Activated CD4-positive, alpha-beta T cell treated with anti-CD3 and anti-CD28 coated beads for 36 hours (primary cell): ENCODE results near the gene WDR17. TPM values are rescaled to one million over a fixed set of nuclear protein-coding genes. Genes with fewer than 3 reads are reported as not detected.

Experiments used
- ATAC-seq: fragments of 200-7000 bp; cut with Tn5 transposase; one replicate; pipeline ENCODE4 v1.10.0; 2021; ENCODE audit warnings: mild to moderate bottlenecking, moderate library complexity
- CTCF ChIA-PET: fragments of 350-600 bp; sonication (Branson Sonifier 250); formaldehyde crosslinking; loops from one replicate; lab custom pipeline; 2021; ENCODE audit warnings: antibody characterized with exemption; lab: Charles Lee
- POLR2A ChIA-PET: fragments of 350-600 bp; sonication (Branson Sonifier 250); formaldehyde crosslinking; loops from one replicate; lab custom pipeline; 2021; ENCODE audit warnings: antibody characterized with exemption, inconsistent platforms; lab: Charles Lee
- DNase-seq: peaks from one replicate; pipeline ENCODE4 v3.0.0-alpha.2; 2020
- H3K27ac Mint-ChIP-seq: one replicate; pipeline ENCODE4 v1.8.0; 2021; ENCODE audit warnings: mixed read lengths
- H3K27me3 Mint-ChIP-seq: one replicate; pipeline ENCODE4 v1.8.0; 2021; ENCODE audit warnings: mixed read lengths
- H3K36me3 Mint-ChIP-seq: one replicate; pipeline ENCODE4 v1.8.0; 2021; ENCODE audit warnings: low read depth, mixed read lengths
- H3K4me1 Mint-ChIP-seq: one replicate; pipeline ENCODE4 v1.8.0; 2021; ENCODE audit warnings: mixed read lengths
- H3K4me3 Mint-ChIP-seq: one replicate; pipeline ENCODE4 v1.8.0; 2021; ENCODE audit warnings: mild to moderate bottlenecking, moderate library complexity, mixed read lengths
- H3K9me3 Mint-ChIP-seq: one replicate; pipeline ENCODE4 v1.8.0; 2021; ENCODE audit warnings: low read depth, mixed read lengths
- intact Hi-C, 2 experiments: fragments of 100-400 bp; cut with DNase I in 1 of 2; cut with micrococcal nuclease in 1 of 2; formaldehyde crosslinking; loops; one replicate each; pipeline versions ENCODE4 v1.14.2 to v1.15.1; 2022 to 2024; cut with DNase I, micrococcal nuclease
- total RNA-seq, 2 experiments: library from RNA; stranded (reverse); gene quantifications; one replicate each; pipeline ENCODE4 v1.2.3, GENCODE V29; 2021

The WDR17 gene
- total RNA-seq, 2 experiments from 2014 or later: 2.2 to 2.5 TPM

DNA sequence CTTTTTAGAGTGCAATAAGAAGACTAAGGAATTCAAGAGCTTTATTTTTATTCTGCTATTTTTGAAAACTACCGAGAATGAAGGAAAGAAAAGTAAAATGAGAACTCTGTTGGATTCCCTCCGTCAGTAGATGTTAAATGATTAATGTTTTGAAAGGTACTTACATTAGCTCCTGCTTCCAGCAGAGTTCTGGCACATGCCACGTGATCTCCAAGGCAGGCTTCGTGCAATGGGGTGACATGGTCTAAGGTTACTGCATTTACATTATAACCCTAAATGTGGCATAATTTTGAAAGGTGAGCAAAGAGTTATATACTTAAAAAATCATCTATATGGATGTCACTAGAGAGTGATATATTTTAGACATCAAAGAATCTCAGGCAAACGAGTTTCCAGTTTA lies 156.5 kb downstream of the WDR17 start:
- DNase-seq (no peak), ATAC-seq (no peak)
- intact Hi-C loops: no loop called here
- H3K4me1 Mint-ChIP-seq: no peaks in the 10 kb centered on the region
- peaks cover 6% of the 10 kb centered on the region for H3K27me3 Mint-ChIP-seq
- no peaks in the 10 kb centered on the region for H3K36me3 Mint-ChIP-seq
- no peaks in the 10 kb centered on the region for H3K9me3 Mint-ChIP-seq
- CTCF ChIA-PET: no interaction called here
- H3K27ac Mint-ChIP-seq: no peak overlapping the region
- POLR2A ChIA-PET: no interaction called here
- no peak overlapping the region for H3K4me3 Mint-ChIP-seq

- Mint-ChIP-seq H3K27me3 (peaks cover 6% of the 10 kb centered on the region), H3K27ac (no peak overlapping the region), H3K4me3 (no peak overlapping the region), H3K9me3 (no peaks in the 10 kb centered on the region), H3K36me3 (no peaks in the 10 kb centered on the region), H3K4me1 (no peaks in the 10 kb centered on the region)
- DNase-seq: no peak
- CTCF ChIA-PET: no interaction called here
- no peak for ATAC-seq
- intact Hi-C loops: no loop called here
- POLR2A ChIA-PET: no interaction called here
These were observed 157.9 kb downstream of the WDR17 start for GRCh38 chr4:176223561-176223960.

DNA sequence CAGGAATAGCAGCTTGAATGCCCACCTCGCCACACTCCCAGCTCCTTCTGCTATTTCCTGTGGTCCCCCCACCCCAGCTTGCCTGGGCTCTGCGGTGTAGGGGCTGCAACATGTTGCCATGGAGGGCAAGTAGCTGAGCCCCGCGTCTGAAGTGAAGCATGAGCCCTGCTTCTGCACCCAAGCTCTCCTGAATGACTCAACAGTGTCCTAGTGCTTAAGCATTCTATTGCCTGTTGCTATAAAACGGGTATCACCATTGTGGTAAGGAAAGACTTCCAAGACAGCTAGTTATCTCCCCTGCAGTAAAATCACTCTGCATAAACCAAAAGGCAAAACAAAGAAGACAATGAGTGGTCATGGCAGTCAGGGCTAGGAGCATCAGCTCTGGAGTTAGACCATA lies 161.1 kb downstream of the WDR17 start:
- no peak for ATAC-seq
- no peak for DNase-seq
- Mint-ChIP-seq H3K4me1 (no peaks in the 10 kb centered on the region), H3K27ac (no peak overlapping the region), H3K36me3 (no peaks in the 10 kb centered on the region), H3K9me3 (no peaks in the 10 kb centered on the region), H3K4me3 (no peak overlapping the region), H3K27me3 (peaks cover 8% of the 10 kb centered on the region)
- CTCF ChIA-PET: interaction anchor here (0.9 kb wide), 1 partner anchor 11 kb away, joined by 4 read pairs; no protein-coding TSS in a partner anchor
- intact Hi-C loops: no loop called here
- POLR2A ChIA-PET: no interaction called here

- no peak for ATAC-seq
- Mint-ChIP-seq H3K27ac (no peak overlapping the region), H3K36me3 (no peaks in the 10 kb centered on the region), H3K27me3 (peaks cover 12% of the 10 kb centered on the region), H3K4me1 (no peaks in the 10 kb centered on the region), H3K4me3 (no peak overlapping the region), H3K9me3 (no peaks in the 10 kb centered on the region)
- DNase-seq: no peak
- ChIA-PET CTCF (interaction anchor here (1.3 kb wide), 1 partner anchor 78 kb away, joined by 4 read pairs; no protein-coding TSS in a partner anchor), POLR2A (no interaction called here)
- intact Hi-C loops: no loop called here
These were observed 164.0 kb downstream of the WDR17 start for GRCh38 chr4:176229645-176230044.

Other genes starting within 250 kb of the WDR17 start
- gene SPATA4, start 129.7 kb downstream of the WDR17 start, total RNA-seq: not detected
- gene ASB5, start 203.4 kb downstream of the WDR17 start, total RNA-seq: not detected